ENCODE measurements around the gene USH1C.

Gene USH1C

GRCh38 chr11:17471501-17471900, 72.7 kb downstream of the USH1C start:
- no peak for DNase-seq (ENCODE audit: low spot score)

DNA sequence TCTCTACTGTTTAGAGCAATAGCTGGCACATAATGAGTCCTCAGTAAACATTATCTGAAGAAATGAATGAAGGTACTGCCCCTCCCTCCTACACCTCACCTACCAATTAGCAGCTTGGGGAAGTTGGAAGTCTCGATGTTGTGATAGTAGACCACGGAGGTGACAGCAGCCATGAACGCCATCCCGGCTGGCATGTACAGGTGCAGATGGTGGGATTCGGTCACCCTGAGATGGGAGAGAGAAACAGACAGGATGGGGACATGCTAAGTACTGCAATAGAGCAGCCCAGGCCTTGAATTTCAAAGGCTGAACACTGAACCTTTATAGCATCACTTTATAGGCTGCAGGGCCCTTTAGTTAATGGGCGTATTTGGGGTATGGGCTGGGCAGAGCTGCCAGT, 74.2 kb downstream of the USH1C start:
- DNase-seq (ENCODE audit: low spot score): no peak

- no peak for DNase-seq (ENCODE audit: low spot score)
Observed at GRCh38 chr11:17468122-17468521, 76.1 kb downstream of the USH1C start.

GRCh38 chr11:17463546-17464174, 80.6 kb downstream of the USH1C start:
- no peak for DNase-seq (ENCODE audit: low spot score)

- no peak for DNase-seq (ENCODE audit: low spot score)
Observed at GRCh38 chr11:17462940-17463339, 81.3 kb downstream of the USH1C start.

- no peak for DNase-seq (ENCODE audit: low spot score)
Observed at GRCh38 chr11:17460406-17460805, 83.8 kb downstream of the USH1C start.

GRCh38 chr11:17459236-17459896, 84.8 kb downstream of the USH1C start:
- no peak for DNase-seq (ENCODE audit: low spot score)

DNA sequence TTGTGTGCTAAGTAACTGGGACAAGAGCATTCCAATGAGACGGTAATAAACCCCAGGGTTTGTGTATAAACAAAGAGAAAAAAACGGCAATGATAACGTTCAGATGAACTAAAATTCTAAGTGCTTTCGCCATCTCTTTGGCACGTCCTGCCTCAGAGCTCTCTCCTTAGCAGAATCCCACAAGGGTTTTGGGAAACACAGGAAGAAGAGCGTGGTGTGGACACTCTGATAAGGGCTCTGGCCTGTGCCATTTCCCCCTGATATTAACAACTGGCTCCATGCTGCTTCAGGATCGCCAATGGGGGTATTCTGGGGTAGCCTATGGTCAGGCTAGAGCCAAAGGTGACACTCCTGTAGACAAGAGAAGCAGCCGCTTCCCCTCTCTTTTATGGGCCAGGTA, 85.9 kb downstream of the USH1C start:
- no peak for DNase-seq (ENCODE audit: low spot score)

- no peak for DNase-seq (ENCODE audit: low spot score)
Observed at GRCh38 chr11:17457396-17458173, 86.6 kb downstream of the USH1C start.

DNA sequence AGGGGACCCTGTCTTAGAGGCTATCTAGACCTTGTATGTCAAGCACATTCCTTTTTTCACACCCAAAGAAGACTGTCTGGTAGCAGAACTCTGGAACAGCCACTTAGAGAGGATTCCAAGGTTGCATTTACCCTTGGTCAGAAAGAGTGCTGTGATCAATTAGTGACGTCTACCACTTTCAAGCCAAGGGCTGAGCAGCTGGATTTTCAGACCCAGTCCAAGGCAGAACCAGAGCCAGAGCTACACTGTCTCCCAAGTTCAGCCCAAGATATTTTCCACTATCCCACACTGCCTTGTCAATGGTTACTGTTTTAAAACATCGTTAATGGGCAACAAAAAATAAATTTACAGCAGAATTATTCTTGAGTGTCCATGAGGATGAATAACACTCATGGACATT, 91.5 kb downstream of the USH1C start:
- DNase-seq (ENCODE audit: low spot score): no peak

GRCh38 chr11:17449158-17449557, 95.1 kb downstream of the USH1C start:
- no peak for DNase-seq (ENCODE audit: low spot score)

GRCh38 chr11:17446482-17446881, 97.7 kb downstream of the USH1C start:
- no peak for DNase-seq (ENCODE audit: low spot score)

GRCh38 chr11:17445240-17445795, 98.9 kb downstream of the USH1C start:
- no peak for DNase-seq (ENCODE audit: low spot score)

DNA sequence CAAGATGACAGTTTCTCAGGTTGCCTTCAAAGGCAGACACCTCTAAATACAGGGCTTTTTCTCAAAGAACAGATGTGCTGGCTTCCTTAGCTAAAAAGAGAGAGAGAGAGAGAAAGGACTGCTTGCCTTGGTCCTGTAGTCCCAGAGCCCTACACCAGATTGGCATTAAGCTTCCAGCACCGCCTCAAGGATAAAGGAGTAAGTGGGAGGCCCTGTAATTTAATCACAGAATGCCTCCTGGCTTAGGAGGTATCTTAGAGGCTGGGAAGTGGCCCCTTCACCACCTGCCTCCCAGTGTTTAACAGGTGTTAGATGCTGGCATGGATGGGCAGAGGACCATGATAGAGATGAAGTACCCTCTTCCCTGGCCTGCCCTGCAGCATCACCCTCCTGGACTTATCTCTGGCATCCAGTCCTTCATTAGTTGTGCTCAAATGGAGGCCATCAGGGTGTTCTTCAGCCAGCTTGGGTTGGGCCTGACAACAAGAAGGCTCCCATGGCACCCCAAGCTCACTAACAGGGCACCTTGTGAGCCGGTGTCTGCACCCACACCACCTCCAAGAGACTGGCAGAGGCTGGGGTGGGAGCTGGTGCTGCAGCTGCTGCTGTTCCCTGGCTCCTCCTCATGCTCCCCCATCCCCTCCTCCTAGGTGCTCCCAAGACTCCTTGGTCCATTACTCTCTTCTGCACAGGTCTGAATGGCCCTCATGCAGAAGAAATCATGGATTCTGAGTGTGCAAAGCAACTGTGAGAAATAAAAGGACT, 100.1 kb downstream of the USH1C start:
- DNase-seq (ENCODE audit: low spot score): no peak
